ENCODE measurements around the gene CA10.

DNA sequence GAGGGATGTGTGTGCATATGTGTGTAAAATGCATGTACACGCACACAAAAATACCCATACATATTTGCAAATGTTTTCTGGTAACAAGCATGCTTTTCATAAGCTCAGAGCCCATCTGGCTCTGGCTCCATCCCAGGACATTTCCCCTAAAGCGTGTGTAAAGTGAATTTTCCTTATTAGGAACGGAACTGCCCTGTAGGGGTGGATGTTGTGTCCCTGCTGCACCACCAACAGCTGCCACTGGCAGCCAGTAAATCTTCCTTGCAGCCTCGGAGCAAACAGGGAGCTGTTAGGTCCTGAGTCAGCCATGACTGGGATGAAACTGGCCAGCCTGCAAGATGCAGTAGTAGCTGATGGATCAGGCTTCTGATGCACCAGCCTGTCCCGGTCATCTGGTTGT is 504.6 kb downstream of the CA10 start:
- TF ChIP-seq POLR2AphosphoS5 (IDR thresholded peaks at IDR 0.05; ENCODE audit: low read depth) = no peak
- TF ChIP-seq CREB1 (CRISPR knock-in tag; IDR thresholded peaks at IDR 0.05; ENCODE audit: low read depth) = no peak
- TF ChIP-seq, protein P1, sequence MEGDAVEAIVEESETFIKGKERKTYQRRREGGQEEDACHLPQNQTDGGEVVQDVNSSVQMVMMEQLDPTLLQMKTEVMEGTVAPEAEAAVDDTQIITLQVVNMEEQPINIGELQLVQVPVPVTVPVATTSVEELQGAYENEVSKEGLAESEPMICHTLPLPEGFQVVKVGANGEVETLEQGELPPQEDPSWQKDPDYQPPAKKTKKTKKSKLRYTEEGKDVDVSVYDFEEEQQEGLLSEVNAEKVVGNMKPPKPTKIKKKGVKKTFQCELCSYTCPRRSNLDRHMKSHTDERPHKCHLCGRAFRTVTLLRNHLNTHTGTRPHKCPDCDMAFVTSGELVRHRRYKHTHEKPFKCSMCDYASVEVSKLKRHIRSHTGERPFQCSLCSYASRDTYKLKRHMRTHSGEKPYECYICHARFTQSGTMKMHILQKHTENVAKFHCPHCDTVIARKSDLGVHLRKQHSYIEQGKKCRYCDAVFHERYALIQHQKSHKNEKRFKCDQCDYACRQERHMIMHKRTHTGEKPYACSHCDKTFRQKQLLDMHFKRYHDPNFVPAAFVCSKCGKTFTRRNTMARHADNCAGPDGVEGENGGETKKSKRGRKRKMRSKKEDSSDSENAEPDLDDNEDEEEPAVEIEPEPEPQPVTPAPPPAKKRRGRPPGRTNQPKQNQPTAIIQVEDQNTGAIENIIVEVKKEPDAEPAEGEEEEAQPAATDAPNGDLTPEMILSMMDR (conservative IDR thresholded peaks at IDR 0.05; ENCODE audit: low read depth in 2 of 2) = no peak
- TF ChIP-seq ZNF114 (CRISPR knock-in tag; IDR thresholded peaks at IDR 0.05) = no peak
- no peak for TF ChIP-seq EZH2 (IDR thresholded peaks at IDR 0.05; ENCODE audit: low read depth, unreplicated experiment)
- TF ChIP-seq STAT1 (IDR thresholded peaks at IDR 0.05; ENCODE audit: unreplicated experiment) = no peak
- TF ChIP-seq, protein P2, sequence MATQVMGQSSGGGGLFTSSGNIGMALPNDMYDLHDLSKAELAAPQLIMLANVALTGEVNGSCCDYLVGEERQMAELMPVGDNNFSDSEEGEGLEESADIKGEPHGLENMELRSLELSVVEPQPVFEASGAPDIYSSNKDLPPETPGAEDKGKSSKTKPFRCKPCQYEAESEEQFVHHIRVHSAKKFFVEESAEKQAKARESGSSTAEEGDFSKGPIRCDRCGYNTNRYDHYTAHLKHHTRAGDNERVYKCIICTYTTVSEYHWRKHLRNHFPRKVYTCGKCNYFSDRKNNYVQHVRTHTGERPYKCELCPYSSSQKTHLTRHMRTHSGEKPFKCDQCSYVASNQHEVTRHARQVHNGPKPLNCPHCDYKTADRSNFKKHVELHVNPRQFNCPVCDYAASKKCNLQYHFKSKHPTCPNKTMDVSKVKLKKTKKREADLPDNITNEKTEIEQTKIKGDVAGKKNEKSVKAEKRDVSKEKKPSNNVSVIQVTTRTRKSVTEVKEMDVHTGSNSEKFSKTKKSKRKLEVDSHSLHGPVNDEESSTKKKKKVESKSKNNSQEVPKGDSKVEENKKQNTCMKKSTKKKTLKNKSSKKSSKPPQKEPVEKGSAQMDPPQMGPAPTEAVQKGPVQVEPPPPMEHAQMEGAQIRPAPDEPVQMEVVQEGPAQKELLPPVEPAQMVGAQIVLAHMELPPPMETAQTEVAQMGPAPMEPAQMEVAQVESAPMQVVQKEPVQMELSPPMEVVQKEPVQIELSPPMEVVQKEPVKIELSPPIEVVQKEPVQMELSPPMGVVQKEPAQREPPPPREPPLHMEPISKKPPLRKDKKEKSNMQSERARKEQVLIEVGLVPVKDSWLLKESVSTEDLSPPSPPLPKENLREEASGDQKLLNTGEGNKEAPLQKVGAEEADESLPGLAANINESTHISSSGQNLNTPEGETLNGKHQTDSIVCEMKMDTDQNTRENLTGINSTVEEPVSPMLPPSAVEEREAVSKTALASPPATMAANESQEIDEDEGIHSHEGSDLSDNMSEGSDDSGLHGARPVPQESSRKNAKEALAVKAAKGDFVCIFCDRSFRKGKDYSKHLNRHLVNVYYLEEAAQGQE (IDR thresholded peaks at IDR 0.05; ENCODE audit: unreplicated experiment) = no peak

All from GM23338 (cell line).